Prostate gland (tissue), 2 donors: ENCODE measurements around the gene YOD1. TPM values are rescaled to one million over a fixed set of nuclear protein-coding genes. Genes with fewer than 3 reads are reported as not detected.
"Not testable (repeated sequence)": the region's sequence is repeated elsewhere in the genome, so short reads cannot be mapped to it uniquely, and the experiment has no call there.

Experiments used
- DNase-seq: peaks from one replicate; pipeline ENCODE4 v3.0.0-alpha.2; 2019; ENCODE audit warnings: low spot score
- H3K27ac ChIP-seq, 2 donors: fragments of 200-600 bp; sonication (generic); 2 replicates each; pipeline ENCODE4 v1.5.1; 2017 to 2019
- H3K27me3 ChIP-seq: fragments of 200-600 bp; sonication (generic); replicated peaks from 2 replicates; pipeline ENCODE4 v1.5.1; 2019; ENCODE audit not compliant: insufficient read depth
- H3K36me3 ChIP-seq, 2 donors: fragments of 200-600 bp; sonication (generic); 1 replicate in 1 of 2; 2 replicates in 1 of 2; pipeline versions ENCODE4 v1.5.1 to v1.8.1; 2017 to 2019
- H3K4me1 ChIP-seq: fragments of 200-600 bp; sonication (generic); replicated peaks from 2 replicates; pipeline ENCODE4 v1.5.1; 2019
- H3K4me3 ChIP-seq, 2 donors: fragments of 200-600 bp; sonication (generic); 2 replicates each; pipeline ENCODE4 v1.5.1; 2017 to 2019
- H3K9me3 ChIP-seq: fragments of 200-600 bp; sonication (generic); 2 replicates; pipeline ENCODE4 v1.5.1; 2017
- CTCF ChIP-seq, 4 experiments: fragments of 200-600 bp in 2 of 4; fragments of 450-650 bp in 2 of 4; sonication (generic) in 2 of 4; IDR thresholded peaks; 1 replicate in 3 of 4; 2 replicates in 1 of 4; pipeline ENCODE4 v1.5.1; 2016 to 2019; ENCODE audit warnings: antibody characterized with exemption in 4 of 4, mild to moderate bottlenecking in 2 of 4, moderate library complexity in 2 of 4
- POLR2A ChIP-seq: fragments of 450-650 bp; IDR thresholded peaks from one replicate; pipeline ENCODE4 v1.6.1; 2016; ENCODE audit warnings: antibody characterized with exemption, mild to moderate bottlenecking
- POLR2AphosphoS5 ChIP-seq: sonication (generic); formaldehyde crosslinking; IDR thresholded peaks from one replicate; pipeline ENCODE4 v1.6.1; 2017; ENCODE audit warnings: antibody characterized with exemption
- WGBS: methylation state at CpG from one replicate; pipeline ENCODE4 v1.1.5; 2018; 5-methylcytosine and 5-hydroxymethylcytosine counted together
- intact Hi-C: fragments of 100-400 bp; cut with DNase I; formaldehyde crosslinking; loops from one replicate; pipeline ENCODE4 v1.14.2; 2022
- total RNA-seq, 2 donors: library from RNA; depleted of rRNA; stranded (reverse); fragments of >200 nt; gene quantifications; one replicate each; pipeline ENCODE4 v1.1.0, GENCODE V29; 2016

Gene YOD1
- total RNA-seq, 2 donors from 2014 or later, result 6.2 to 10.8 TPM

DNA sequence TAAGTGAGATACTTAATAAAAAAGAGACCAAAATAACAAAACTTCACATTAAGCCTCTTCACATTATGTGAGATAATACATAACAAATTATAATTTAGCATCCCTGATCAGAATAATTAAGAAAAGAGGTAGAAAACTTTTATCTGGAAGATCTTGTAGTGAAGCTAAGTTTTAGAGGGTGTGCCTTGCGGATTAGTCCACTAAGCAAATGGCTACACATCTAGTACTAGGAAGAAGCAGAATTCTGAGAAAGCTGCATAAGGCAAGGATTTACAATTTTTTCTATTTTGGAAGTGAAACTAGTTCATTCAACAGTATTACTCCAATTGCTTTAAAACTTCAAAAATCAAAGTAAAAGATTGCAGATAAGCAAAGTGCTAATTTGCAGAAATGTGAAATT is 3.5 kb downstream of the YOD1 start:
- Histone ChIP-seq H3K4me3 (no peak overlapping the region), H3K27ac (no peak overlapping the region), H3K9me3 (no peaks in the 10 kb centered on the region), H3K36me3 (no peaks in the 10 kb centered on the region), H3K4me1 (no peaks in the 10 kb centered on the region), H3K27me3 (no peaks in the 10 kb centered on the region)
- intact Hi-C loops, result no loop called here
- 98% methylated on average over 1 of the region's 1 CpG for WGBS
- TF ChIP-seq CTCF (IDR thresholded peaks at IDR 0.05) (no peak), POLR2AphosphoS5 (no peak), POLR2A (no peak)
- no peak for DNase-seq

DNA sequence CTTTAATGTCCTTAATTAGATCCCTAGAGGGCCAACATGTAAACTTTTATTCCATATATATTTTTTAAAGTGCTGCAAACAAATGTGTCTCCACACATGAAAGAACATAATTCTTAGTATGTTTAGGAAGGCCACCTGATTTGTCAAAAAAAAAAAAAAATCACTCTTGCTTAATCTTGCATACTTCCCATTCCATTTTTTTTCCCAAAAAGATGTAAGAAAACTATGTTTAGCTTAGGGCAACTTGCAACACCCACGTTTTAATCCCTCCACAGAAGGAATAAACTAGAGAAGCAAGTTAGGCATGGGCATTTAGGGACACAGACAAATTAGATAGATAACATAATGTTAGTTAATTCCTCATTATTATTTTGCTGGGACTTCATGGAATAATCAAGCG is 5.6 kb downstream of the YOD1 start:
- H3K9me3 ChIP-seq, result no peaks in the 10 kb centered on the region
- no peak overlapping the region for H3K27ac ChIP-seq
- TF ChIP-seq POLR2AphosphoS5 (no peak), CTCF (IDR thresholded peaks at IDR 0.05) (no peak), POLR2A (no peak)
- 72% methylated on average over 2 of the region's 2 CpGs for WGBS
- H3K36me3 ChIP-seq, result no peaks in the 10 kb centered on the region
- no peak for DNase-seq
- no peaks in the 10 kb centered on the region for H3K4me1 ChIP-seq
- intact Hi-C loops, result no loop called here
- H3K27me3 ChIP-seq, result no peaks in the 10 kb centered on the region
- H3K4me3 ChIP-seq, result no peak overlapping the region

DNA sequence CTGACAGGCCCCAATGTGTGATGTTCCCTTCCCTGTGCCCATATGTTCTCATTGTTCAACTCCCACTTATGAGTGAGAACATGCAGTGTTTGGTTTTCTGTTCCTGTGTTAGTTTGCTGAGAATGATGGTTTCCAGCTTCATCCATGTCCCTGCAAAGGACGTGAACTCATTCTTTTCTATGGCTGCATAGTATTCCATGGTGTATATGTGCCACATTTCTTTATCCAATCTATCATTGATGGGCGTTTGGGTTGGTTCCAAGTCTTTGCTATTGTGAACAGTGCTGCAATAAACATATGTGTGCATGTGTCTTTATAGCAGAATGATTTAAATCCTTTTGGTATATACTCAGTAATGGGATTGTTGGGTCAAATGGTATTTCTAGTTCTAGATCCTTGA is 9.6 kb downstream of the YOD1 start:
- H3K9me3 ChIP-seq, result not testable (repeated sequence)

DNA sequence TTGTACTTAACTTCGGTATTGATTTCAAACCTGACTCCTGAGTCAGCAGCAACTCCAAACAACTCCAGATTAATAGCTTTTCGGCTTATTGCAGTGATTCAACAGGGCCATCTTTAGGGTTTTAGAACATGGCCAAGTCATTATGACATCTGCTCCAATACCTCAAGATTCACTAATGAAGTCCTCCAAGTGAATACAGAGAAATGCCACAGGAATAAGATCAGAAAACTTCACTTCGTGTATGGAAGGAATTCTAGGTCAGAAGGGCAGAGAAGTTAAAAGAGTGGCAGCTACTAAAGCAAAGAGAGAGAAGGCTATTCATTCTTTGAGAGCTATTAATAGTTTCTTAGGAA is 10.9 kb downstream of the YOD1 start:
- no peaks in the 10 kb centered on the region for H3K9me3 ChIP-seq
- H3K27ac ChIP-seq, result no peak overlapping the region
- H3K4me1 ChIP-seq, result no peaks in the 10 kb centered on the region
- intact Hi-C loops, result no loop called here
- no peak for DNase-seq
- 60% methylated on average over 3 of the region's 3 CpGs for WGBS
- no peak for TF ChIP-seq CTCF (IDR thresholded peaks at IDR 0.05)
- TF ChIP-seq POLR2AphosphoS5, result no peak
- no peak for TF ChIP-seq POLR2A
- no peaks in the 10 kb centered on the region for H3K36me3 ChIP-seq
- H3K27me3 ChIP-seq, result no peaks in the 10 kb centered on the region
- no peak overlapping the region for H3K4me3 ChIP-seq

More for the DNA sequence above, 9.6 kb downstream of the YOD1 start:
- H3K4me3 ChIP-seq, H3K4me1 ChIP-seq, H3K36me3 ChIP-seq, H3K27me3 ChIP-seq, intact Hi-C loops, H3K27ac ChIP-seq, DNase-seq: not testable (repeated sequence)
- 91% methylated on average over 2 of the region's 2 CpGs for WGBS

DNA sequence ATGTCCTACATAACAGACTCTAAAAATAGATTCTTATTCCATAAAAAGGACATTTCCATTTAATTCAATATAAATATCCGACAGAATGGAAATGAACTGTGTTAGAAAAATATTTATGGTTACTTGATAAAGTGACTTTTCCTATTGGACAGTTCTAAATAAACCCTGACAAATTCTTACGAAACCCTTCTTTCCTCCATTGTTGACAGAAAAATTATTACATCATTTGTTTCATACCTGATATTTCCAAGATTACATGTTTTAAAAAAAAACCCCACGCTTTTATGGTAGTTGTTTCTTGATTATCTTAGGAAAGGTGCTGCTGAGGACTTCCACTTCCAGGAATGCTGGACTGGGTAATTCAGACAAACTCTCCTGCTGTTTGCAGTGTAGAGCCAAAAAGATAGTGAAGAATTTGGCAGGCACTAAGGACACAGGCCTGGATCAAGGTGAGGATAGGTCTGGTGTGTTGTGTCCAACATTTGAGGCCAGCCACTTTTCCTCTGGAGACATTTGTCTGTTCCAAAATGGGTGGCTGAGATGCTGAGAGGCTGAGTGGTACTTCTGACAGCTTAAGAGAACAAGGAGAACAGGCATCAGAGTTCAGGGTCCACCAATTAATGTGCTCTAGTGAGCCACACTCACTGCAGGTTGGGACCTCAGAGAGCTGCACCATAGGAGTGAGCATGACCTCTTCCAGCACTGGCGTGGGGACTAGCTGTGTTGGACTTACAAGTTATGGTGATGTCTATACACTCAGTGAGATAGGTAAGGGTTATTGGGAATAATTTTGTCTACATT is 11.4 kb downstream of the YOD1 start:
- Histone ChIP-seq H3K4me3 (no peak overlapping the region), H3K27me3 (no peaks in the 10 kb centered on the region), H3K27ac (no peak overlapping the region), H3K4me1 (no peaks in the 10 kb centered on the region), H3K9me3 (no peaks in the 10 kb centered on the region), H3K36me3 (no peaks in the 10 kb centered on the region)
- intact Hi-C loops, result no loop called here
- 92% methylated on average over 4 of the region's 4 CpGs for WGBS
- TF ChIP-seq POLR2A (no peak), POLR2AphosphoS5 (no peak), CTCF (IDR thresholded peaks at IDR 0.05) (no peak)
- no peak for DNase-seq
